Measurements from ENCODE around the gene MITF.

DNA sequence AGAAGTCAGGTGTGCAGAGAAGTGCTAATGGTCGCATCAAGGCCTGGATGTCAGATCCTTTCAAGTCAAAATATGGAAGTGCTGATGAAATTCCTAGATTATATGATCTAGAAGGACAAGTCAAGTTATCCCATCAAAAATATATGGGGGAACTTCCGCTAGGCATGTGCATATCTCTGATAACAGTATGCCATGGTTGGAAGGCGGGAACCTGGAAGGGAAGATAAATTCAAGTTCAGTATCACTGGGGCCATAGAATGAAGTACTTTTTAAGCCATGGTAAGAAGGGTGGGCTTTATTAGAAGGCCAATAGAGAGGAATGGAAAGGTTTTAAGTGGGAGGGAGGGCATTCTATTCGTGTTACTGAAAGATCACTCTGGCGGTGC lies 38.3 kb downstream of the MITF start:
- TF ChIP-seq, protein P1, sequence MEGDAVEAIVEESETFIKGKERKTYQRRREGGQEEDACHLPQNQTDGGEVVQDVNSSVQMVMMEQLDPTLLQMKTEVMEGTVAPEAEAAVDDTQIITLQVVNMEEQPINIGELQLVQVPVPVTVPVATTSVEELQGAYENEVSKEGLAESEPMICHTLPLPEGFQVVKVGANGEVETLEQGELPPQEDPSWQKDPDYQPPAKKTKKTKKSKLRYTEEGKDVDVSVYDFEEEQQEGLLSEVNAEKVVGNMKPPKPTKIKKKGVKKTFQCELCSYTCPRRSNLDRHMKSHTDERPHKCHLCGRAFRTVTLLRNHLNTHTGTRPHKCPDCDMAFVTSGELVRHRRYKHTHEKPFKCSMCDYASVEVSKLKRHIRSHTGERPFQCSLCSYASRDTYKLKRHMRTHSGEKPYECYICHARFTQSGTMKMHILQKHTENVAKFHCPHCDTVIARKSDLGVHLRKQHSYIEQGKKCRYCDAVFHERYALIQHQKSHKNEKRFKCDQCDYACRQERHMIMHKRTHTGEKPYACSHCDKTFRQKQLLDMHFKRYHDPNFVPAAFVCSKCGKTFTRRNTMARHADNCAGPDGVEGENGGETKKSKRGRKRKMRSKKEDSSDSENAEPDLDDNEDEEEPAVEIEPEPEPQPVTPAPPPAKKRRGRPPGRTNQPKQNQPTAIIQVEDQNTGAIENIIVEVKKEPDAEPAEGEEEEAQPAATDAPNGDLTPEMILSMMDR (IDR thresholded peaks at IDR 0.05): no peak
- no peak for TF ChIP-seq POLR2A (IDR thresholded peaks at IDR 0.05)

Data from esophagus squamous epithelium (tissue), 4 donors.